Endothelial cell of coronary artery (primary cell): ENCODE results near the gene TMED10. TPM values are rescaled to one million over a fixed set of nuclear protein-coding genes. Genes with fewer than 3 reads are reported as not detected.

Experiments used
- total RNA-seq: library from RNA; depleted of rRNA; stranded (reverse); fragments of >200 nt; gene quantifications from 2 replicates; pipeline ENCODE4 v1.2.3, GENCODE V29; 2014

Gene TMED10
- total RNA-seq, result 146 and 155 TPM in 2 replicates

DNA sequence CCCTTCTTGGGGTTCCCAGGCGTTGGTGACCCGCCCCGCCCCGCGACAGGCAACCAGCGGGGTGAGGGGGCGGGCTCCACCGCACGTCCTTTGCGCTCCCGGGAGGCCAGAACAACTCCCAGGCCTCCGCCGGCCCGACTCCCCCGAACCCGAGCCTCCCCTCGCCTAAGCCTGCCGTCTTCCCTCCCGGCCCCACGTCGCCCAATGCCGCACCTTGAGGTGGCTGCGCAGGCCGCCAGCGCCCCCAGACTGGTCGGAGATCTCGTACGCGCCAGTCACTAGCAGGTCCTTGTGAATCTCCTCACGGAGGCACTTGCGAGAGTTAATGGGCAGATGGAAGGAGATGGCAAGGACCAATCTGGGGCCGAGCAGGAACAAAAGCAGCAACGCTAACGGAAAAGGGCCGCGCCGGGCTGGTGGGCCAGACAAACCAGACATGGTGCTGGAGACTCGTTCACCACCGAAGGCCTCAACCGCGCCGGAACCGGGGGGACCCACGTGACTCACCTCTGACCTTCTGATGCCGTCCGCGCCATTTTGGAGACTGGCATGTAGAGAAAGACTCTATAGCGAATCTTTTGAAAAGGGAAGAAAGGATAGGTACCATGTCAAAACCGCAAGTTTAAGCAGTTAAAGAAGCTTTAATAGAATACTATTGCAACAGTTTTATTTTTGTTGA lies at the start of gene TMED10:
TSS of gene TMED10 (minus strand) at position 471 of the 679 bp plus-strand sequence. CDS start at position 438, 33 bp downstream.

GRCh38 chr14:75126679-75127473 lies 49.5 kb downstream of the TMED10 start, which contains the start of gene NEK9:
NEK9 (minus strand) TSS chr14:75127048; CDS start chr14:75126921, 127 bp downstream.

Other genes with a start within 250 kb of the TMED10 start
- 285 and 395 TPM in 2 replicates for gene PGF, start 221.0 kb downstream of the TMED10 start, total RNA-seq
- gene EIF2B2, start 173.7 kb downstream of the TMED10 start, total RNA-seq, result 160 and 165 TPM in 2 replicates
- 12.8 and 21.7 TPM in 2 replicates for gene MLH3, start 125.1 kb downstream of the TMED10 start, total RNA-seq
- gene ACYP1, start 112.6 kb downstream of the TMED10 start, total RNA-seq, result 8.4 and 10.8 TPM in 2 replicates
- gene ZC2HC1C, start 107.0 kb downstream of the TMED10 start, total RNA-seq, result 0.90 and 0.94 TPM in 2 replicates
- gene NEK9, start 49.6 kb downstream of the TMED10 start, total RNA-seq, result 31.2 and 70.6 TPM in 2 replicates
- 2.2 and 3.8 TPM in 2 replicates for gene FOS, start 102.2 kb upstream of the TMED10 start, total RNA-seq